SK-N-SH (cell line): ENCODE measurements around the gene PXN. TPM values are rescaled to one million over a fixed set of nuclear protein-coding genes. Genes with fewer than 3 reads are reported as not detected.

Source experiments
- CTCF ChIA-PET: fragments of 300-600, 350-600 bp; formaldehyde crosslinking; extraction: SDS; loops from one replicate; lab custom pipeline; 2021; lab: Yijun Ruan, JAX
- POLR2A ChIA-PET: fragments of 350-600 bp; sonication (Branson Sonifier 250); formaldehyde crosslinking; extraction: SDS; loops from one replicate; lab custom pipeline; 2020; ENCODE audit warnings: antibody characterized with exemption, inconsistent platforms; lab: Yijun Ruan, JAX
- DNase-seq: peaks from one replicate; pipeline ENCODE4 v3.0.0; 2012
- H2AFZ ChIP-seq: fragments of 200-600 bp; sonication (generic); 2 replicates; pipeline ENCODE4 v1.8.1; 2016; ENCODE audit warnings: antibody characterized with exemption, mild to moderate bottlenecking, low read depth
- H3F3A ChIP-seq: fragments of 200-600 bp; sonication (generic); replicated peaks from 2 replicates; pipeline ENCODE3; 2016; ENCODE audit warnings: antibody characterized with exemption, mild to moderate bottlenecking; ENCODE audit not compliant: insufficient read depth
- H3K27ac ChIP-seq, 2 experiments: fragments of 200-500 bp in 1 of 2; fragments of 200-600 bp in 1 of 2; sonication (Bioruptor generic) in 1 of 2; sonication (generic), shearing (Covaris generic) in 1 of 2; 2 replicates each; pipeline versions ENCODE4 v1.5.1 to v1.6.1; 2014 to 2016; ENCODE audit warnings: low read depth in 2 of 2, inconsistent platforms in 1 of 2, low read length in 1 of 2, mild to moderate bottlenecking in 1 of 2, mixed read lengths in 1 of 2
- H3K27me3 ChIP-seq: fragments of 200-600 bp; sonication (generic), shearing (Covaris generic); 2 replicates; pipeline ENCODE4 v1.6.1; 2016; ENCODE audit warnings: mixed run types; ENCODE audit not compliant: insufficient read depth
- H3K36me3 ChIP-seq, 2 experiments: fragments of 200-500 bp in 1 of 2; fragments of 200-600 bp in 1 of 2; sonication (Bioruptor generic) in 1 of 2; sonication (generic) in 1 of 2; replicated peaks in 1 of 2; 2 replicates each; pipeline versions ENCODE3 to v1.5.1; 2014 to 2016; ENCODE audit warnings: low read length in 1 of 2, mild to moderate bottlenecking in 1 of 2; ENCODE audit not compliant: insufficient read depth in 2 of 2, control insufficient read depth in 1 of 2
- H3K4me1 ChIP-seq, 2 experiments: fragments of 200-500 bp in 1 of 2; fragments of 200-600 bp in 1 of 2; sonication (Bioruptor generic) in 1 of 2; sonication (generic), shearing (Covaris generic) in 1 of 2; 2 replicates each; pipeline versions ENCODE4 v1.5.1 to v1.6.1; 2014 to 2016; ENCODE audit warnings: low read depth in 1 of 2, low read length in 1 of 2, mixed run types in 1 of 2; ENCODE audit not compliant: insufficient read depth in 2 of 2, control insufficient read depth in 1 of 2
- H3K4me2 ChIP-seq: fragments of 200-600 bp; sonication (generic), shearing (Covaris generic); 2 replicates; pipeline ENCODE4 v1.6.1; 2017; ENCODE audit warnings: mixed run types
- H3K4me3 ChIP-seq, 2 experiments: fragments of 200-500 bp in 1 of 2; fragments of 200-600 bp in 1 of 2; sonication (Bioruptor generic) in 1 of 2; sonication (generic), shearing (Covaris generic) in 1 of 2; 2 replicates each; pipeline versions ENCODE4 v1.5.1 to v1.8.1; 2014 to 2016; ENCODE audit warnings: low read depth in 2 of 2, inconsistent platforms in 1 of 2, low read length in 1 of 2, mild to moderate bottlenecking in 1 of 2, mixed read lengths in 1 of 2, moderate library complexity in 1 of 2
- H3K79me2 ChIP-seq: fragments of 200-600 bp; sonication (generic); 2 replicates; pipeline ENCODE4 v1.8.1; 2017; ENCODE audit warnings: mild to moderate bottlenecking; ENCODE audit not compliant: insufficient read depth
- H3K9ac ChIP-seq: fragments of 200-600 bp; sonication (generic); 2 replicates; pipeline ENCODE4 v1.6.1; 2017; ENCODE audit warnings: mixed run types
- H3K9me2 ChIP-seq: fragments of 200-600 bp; sonication (generic); 2 replicates; pipeline ENCODE4 v1.6.1; 2017; ENCODE audit warnings: mixed run types
- H3K9me3 ChIP-seq: fragments of 200-600 bp; sonication (generic); 2 replicates; pipeline ENCODE4 v1.6.1; 2017; ENCODE audit warnings: mixed run types, mild to moderate bottlenecking, moderate library complexity
- H4K20me1 ChIP-seq: fragments of 200-600 bp; sonication (generic); 2 replicates; pipeline ENCODE4 v1.6.1; 2017; ENCODE audit warnings: mild to moderate bottlenecking, mixed run types; ENCODE audit not compliant: insufficient read depth
- CHD2 ChIP-seq: fragments of 150-350 bp; IDR thresholded peaks from 2 replicates; pipeline ENCODE4 v1.6.1; 2018; ENCODE audit warnings: low read length; ENCODE audit not compliant: partially characterized antibody
- ELF1 ChIP-seq: IDR thresholded peaks from 2 replicates; pipeline ENCODE4 v1.4.0; 2012
- EP300 ChIP-seq, 2 experiments: IDR thresholded peaks; 2 replicates each; pipeline versions ENCODE4 v1.4.0 to v1.6.1; 2012; ENCODE audit warnings: borderline replicate concordance in 1 of 2, low read depth in 1 of 2, low read length in 1 of 2
- EZH2phosphoT487 ChIP-seq: fragments of 200-600 bp; sonication (generic); IDR thresholded peaks from 2 replicates; pipeline ENCODE4 v1.6.1; 2017; ENCODE audit warnings: low read depth, mixed run types, mild to moderate bottlenecking, antibody characterized with exemption, moderate library complexity, borderline replicate concordance
- FOXJ3 ChIP-seq: sonication (generic); formaldehyde crosslinking; IDR thresholded peaks from 2 replicates; pipeline ENCODE4 v1.5.1; 2020; ENCODE audit warnings: mild to moderate bottlenecking, missing genetic modification reagents
- GABPA ChIP-seq: IDR thresholded peaks from 2 replicates; pipeline ENCODE4 v1.4.0; 2012; ENCODE audit warnings: low read depth, mild to moderate bottlenecking
- GATA2 ChIP-seq: sonication (generic); formaldehyde crosslinking; IDR thresholded peaks from 2 replicates; pipeline ENCODE4 v1.5.0; 2020; ENCODE audit warnings: mild to moderate bottlenecking, missing genetic modification reagents
- MXI1 ChIP-seq: IDR thresholded peaks from 2 replicates; pipeline ENCODE4 v1.6.1; 2012; ENCODE audit warnings: mild to moderate bottlenecking, low read depth, low read length, improper control_type of control experiment
- NRF1 ChIP-seq: IDR thresholded peaks from 2 replicates; pipeline ENCODE4 v1.6.1; 2012; ENCODE audit warnings: low read depth, mild to moderate bottlenecking, low read length
- POLR2AphosphoS5 ChIP-seq: IDR thresholded peaks from 2 replicates; pipeline ENCODE4 v1.6.1; 2012; ENCODE audit warnings: low read depth, low read length
- RFX5 ChIP-seq: IDR thresholded peaks from 2 replicates; pipeline ENCODE4 v1.6.1; 2012; ENCODE audit warnings: mild to moderate bottlenecking, improper control_type of control experiment, low read length
- RXRA ChIP-seq: IDR thresholded peaks from 2 replicates; pipeline ENCODE4 v1.4.0; 2012; ENCODE audit warnings: low read depth, mild to moderate bottlenecking, borderline replicate concordance
- SMC3 ChIP-seq: IDR thresholded peaks from 2 replicates; pipeline ENCODE4 v1.6.1; 2012; ENCODE audit warnings: low read depth, low read length, improper control_type of control experiment
- TEAD4 ChIP-seq: IDR thresholded peaks from 2 replicates; pipeline ENCODE4 v1.4.0; 2012; ENCODE audit warnings: mild to moderate bottlenecking, borderline replicate concordance; ENCODE audit not compliant: insufficient read depth
- YY1 ChIP-seq: IDR thresholded peaks from 2 replicates; pipeline ENCODE4 v1.4.0; 2012; ENCODE audit warnings: low read depth, mild to moderate bottlenecking
- WGBS: methylation state at CpG from one replicate; pipeline ENCODE4 v1.1.6; 2017; ENCODE audit warnings: low lambda C conversion rate; 5-methylcytosine and 5-hydroxymethylcytosine counted together
- polyA plus RNA-seq, 3 experiments: library from polyadenylated mRNA; depleted of rRNA; stranded (reverse); fragments of >200 nt; gene quantifications; 2 replicates each; pipeline ENCODE4 v1.2.3, GENCODE V29; 2012
- TF ChIP-seq, protein P1 (sequence below): fragments of 150-350 bp; IDR thresholded peaks from 2 replicates; pipeline ENCODE4 v1.6.1; 2017; ENCODE audit warnings: antibody characterized with exemption, low read length, low read depth, borderline replicate concordance
- TF ChIP-seq, protein P2 (sequence below): fragments of 200-600 bp; sonication (generic); IDR thresholded peaks from 2 replicates; pipeline ENCODE4 v1.6.1; 2017; ENCODE audit warnings: antibody characterized with exemption, mild to moderate bottlenecking, moderate library complexity
- TF ChIP-seq, protein P3 (sequence below): IDR thresholded peaks from 2 replicates; pipeline ENCODE4 v1.4.0; 2012; ENCODE audit warnings: low read depth, borderline replicate concordance
- TF ChIP-seq, protein P4 (sequence below): IDR thresholded peaks from 2 replicates; pipeline ENCODE4 v1.4.0; 2012; ENCODE audit warnings: low read depth

Gene PXN
- polyA plus RNA-seq, 1 of the 3 experiments (the other 2 are of a cell fraction): 89.0 TPM

DNA sequence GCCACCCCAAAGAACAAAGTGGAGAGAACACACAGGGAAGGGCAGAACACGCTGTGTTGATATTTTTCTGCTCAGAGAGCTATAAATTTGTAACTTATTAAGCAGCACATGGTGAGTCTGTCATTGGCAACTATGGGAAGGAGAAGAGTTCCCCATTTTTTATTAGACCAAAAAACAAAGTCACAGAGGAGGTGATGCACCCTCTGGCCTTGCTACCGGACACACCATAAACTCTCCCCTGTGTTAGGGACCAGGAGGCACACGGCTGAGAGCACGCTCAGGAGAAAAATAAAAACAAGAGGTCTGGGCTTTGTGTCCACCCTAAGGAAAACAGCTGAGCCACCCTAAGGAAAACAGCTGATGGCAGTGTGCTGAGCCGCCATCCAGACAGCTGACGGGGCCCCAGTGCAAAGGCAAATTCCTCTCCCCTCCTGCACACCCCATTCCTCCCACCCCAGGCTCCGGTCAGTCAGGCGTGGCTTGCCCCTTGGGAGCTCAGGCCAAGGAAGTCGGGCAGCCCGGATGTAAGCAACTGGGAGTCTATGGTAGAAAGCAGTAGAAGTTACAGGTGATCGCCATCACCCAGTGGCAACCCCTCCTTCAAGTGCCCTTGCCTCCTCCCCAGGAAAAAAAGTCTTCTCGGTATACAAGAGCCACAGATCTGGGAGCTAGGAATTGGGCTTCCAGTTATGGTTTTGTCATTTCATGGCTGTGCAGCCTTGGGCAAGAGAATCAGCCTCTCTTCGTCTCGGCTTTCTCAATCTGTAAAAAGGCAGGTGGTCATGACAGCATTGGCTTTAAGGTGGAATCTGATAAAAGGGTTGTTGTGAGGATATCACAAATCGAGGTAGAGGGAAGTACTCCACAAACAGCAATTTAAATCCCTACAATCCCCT, 2.4 kb downstream of the PXN start (continued):
- TF ChIP-seq CHD2 (no peak), NRF1 (no peak)

DNA sequence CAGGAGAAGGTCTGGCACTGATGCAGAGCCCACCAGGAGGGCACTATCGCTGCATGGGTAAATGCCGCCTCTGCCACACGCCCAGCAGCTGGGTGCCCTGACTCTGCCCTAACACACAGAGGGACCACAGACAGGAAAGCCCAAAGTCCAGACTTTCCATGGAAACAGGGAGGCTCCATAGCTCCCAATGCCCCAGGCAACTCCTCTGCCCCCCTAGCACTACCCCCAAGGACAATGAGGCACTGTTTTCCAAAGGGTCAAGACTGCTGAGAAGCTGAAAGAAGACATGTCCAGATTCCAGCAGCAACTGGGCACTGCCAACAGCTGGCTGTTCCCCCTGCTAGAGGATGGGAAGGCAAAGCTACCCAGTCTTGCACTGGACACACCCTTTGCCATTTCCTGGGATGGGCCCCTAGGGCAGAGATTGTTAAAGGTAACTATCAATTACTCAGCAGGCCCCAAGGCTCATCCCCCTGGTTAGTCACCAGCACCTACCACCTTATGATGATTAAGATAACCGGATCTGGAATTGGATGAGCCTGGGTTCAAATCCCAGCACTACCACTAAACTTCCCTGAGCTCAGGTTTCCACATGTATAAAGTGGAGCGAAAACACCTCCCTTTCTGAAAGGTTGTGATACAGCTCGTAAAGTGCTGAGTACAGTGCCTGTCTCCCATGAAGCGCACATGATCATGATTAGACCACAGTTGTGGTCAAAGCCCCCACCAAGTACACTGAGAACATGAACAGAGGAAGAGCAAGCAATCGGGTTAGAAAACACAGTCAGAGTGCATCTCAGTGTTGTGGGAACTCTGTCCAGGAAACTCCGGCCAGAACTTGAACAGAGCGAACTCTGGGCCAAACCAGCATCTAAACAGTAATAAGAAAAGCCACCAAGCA, 3.3 kb downstream of the PXN start:
- CTCF ChIA-PET: interaction anchor here (2.0 to 21.5 kb wide), 4 partner anchors 18 to 40 kb away, joined by 9 to 618 read pairs (median 66); partner anchors contain the start of gene SIRT4
- Histone ChIP-seq H3K4me1 (peaks cover 27 to 45% of the 10 kb centered on the region in 2 experiments; a peak in 3 of 4 replicates), H3K9ac (peak overlapping the region; percentile 92; the same call in 1 of the 2 replicates), H3K27me3 (no peaks in the 10 kb centered on the region), H3K79me2 (peaks cover 82% of the 10 kb centered on the region), H3K9me2 (no peaks in the 10 kb centered on the region), H3F3A (peaks cover 34% of the 10 kb centered on the region), H3K4me2 (peak overlapping the region; percentile 96), H3K36me3 (peaks cover 2 to 7% of the 10 kb centered on the region in 2 experiments), H3K4me3 (peak overlapping the region; percentile 73 to 83; a peak in 3 of 4 replicates), H2AFZ (no peak overlapping the region), H3K27ac (peak overlapping the region in 1 of 2 experiments; percentile 32; a peak in 1 of 4 replicates), H3K9me3 (no peaks in the 10 kb centered on the region), H4K20me1 (peaks cover 72% of the 10 kb centered on the region)
- TF ChIP-seq MXI1 (no peak), GABPA (no peak), POLR2AphosphoS5 (no peak), YY1 (no peak), RFX5 (no peak), RXRA (no peak), EP300 (IDR thresholded peaks at IDR 0.05; ENCODE audit: borderline replicate concordance in 1 of 2, low read depth in 1 of 2, low read length in 1 of 2) (no peak), ELF1 (no peak), EZH2phosphoT487 (no peak), NRF1 (no peak), TEAD4 (no peak), GATA2 (CRISPR knock-in tag) (no peak), SMC3 (no peak), FOXJ3 (CRISPR knock-in tag) (no peak)
- TF ChIP-seq, protein P1, sequence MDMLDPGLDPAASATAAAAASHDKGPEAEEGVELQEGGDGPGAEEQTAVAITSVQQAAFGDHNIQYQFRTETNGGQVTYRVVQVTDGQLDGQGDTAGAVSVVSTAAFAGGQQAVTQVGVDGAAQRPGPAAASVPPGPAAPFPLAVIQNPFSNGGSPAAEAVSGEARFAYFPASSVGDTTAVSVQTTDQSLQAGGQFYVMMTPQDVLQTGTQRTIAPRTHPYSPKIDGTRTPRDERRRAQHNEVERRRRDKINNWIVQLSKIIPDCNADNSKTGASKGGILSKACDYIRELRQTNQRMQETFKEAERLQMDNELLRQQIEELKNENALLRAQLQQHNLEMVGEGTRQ: no peak
- TF ChIP-seq, protein P2, sequence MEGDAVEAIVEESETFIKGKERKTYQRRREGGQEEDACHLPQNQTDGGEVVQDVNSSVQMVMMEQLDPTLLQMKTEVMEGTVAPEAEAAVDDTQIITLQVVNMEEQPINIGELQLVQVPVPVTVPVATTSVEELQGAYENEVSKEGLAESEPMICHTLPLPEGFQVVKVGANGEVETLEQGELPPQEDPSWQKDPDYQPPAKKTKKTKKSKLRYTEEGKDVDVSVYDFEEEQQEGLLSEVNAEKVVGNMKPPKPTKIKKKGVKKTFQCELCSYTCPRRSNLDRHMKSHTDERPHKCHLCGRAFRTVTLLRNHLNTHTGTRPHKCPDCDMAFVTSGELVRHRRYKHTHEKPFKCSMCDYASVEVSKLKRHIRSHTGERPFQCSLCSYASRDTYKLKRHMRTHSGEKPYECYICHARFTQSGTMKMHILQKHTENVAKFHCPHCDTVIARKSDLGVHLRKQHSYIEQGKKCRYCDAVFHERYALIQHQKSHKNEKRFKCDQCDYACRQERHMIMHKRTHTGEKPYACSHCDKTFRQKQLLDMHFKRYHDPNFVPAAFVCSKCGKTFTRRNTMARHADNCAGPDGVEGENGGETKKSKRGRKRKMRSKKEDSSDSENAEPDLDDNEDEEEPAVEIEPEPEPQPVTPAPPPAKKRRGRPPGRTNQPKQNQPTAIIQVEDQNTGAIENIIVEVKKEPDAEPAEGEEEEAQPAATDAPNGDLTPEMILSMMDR: no peak
- TF ChIP-seq, protein P3, sequence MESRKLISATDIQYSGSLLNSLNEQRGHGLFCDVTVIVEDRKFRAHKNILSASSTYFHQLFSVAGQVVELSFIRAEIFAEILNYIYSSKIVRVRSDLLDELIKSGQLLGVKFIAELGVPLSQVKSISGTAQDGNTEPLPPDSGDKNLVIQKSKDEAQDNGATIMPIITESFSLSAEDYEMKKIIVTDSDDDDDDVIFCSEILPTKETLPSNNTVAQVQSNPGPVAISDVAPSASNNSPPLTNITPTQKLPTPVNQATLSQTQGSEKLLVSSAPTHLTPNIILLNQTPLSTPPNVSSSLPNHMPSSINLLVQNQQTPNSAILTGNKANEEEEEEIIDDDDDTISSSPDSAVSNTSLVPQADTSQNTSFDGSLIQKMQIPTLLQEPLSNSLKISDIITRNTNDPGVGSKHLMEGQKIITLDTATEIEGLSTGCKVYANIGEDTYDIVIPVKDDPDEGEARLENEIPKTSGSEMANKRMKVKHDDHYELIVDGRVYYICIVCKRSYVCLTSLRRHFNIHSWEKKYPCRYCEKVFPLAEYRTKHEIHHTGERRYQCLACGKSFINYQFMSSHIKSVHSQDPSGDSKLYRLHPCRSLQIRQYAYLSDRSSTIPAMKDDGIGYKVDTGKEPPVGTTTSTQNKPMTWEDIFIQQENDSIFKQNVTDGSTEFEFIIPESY: no peak
- TF ChIP-seq, protein P4, sequence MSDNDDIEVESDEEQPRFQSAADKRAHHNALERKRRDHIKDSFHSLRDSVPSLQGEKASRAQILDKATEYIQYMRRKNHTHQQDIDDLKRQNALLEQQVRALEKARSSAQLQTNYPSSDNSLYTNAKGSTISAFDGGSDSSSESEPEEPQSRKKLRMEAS: no peak
- DNase-seq: no peak
- WGBS: 92% methylated on average over 7 of the region's 10 CpGs
- POLR2A ChIA-PET: interaction anchor here (0.7 to 6.9 kb wide), 4 partner anchors 29 to 61 kb away, joined by 3 to 53 read pairs (median 6); partner anchors contain the start of genes RNU4-2 and RPLP0
